GM21737 (cell line): Measurements from ENCODE around the gene RXFP1.

Source experiments
- ATAC-seq: cut with Tn5 transposase; IDR thresholded peaks from one replicate; pipeline ENCODE4 v1.9.1; 2021; ENCODE audit warnings: mild to moderate bottlenecking, moderate library complexity; ENCODE audit not compliant: unreplicated experiment

RXFP1 gene

DNA sequence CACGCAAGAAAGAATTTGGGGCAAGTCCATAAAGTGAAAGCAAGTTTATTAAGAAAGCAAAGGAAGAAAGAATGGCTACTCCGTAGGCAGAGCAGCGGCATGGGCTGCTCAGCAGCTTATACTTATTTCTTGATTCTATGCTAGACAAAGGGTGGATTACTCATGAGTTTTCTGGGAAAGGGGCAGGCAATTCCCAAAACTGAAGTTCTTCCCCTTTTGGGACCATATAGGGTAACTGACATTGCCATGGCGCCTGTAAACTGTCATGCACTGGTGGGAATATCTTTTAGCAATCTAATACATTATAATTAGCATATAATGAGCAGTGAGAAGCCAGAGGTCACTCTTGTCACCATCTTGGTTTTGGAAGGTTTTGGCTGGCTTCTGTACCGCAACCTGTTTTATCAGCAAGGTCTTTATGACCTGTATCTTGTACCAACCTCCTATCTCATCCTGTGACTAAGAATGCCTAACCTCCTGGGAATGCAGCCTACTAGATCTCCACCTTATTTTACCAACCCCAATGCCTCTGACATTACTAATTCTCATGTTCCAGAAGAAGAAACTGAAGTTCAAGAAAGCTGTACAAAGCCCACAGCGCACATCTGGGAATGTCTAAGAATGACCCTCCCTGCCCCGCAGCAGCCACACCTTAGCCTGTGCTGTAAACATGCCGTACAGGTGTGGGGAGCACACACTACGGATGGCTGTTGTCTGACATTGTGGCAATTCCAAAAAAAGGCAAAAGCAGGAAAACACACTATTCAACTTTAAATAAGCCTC lies 18.6 kb downstream of the RXFP1 start:
- no peak for ATAC-seq

DNA sequence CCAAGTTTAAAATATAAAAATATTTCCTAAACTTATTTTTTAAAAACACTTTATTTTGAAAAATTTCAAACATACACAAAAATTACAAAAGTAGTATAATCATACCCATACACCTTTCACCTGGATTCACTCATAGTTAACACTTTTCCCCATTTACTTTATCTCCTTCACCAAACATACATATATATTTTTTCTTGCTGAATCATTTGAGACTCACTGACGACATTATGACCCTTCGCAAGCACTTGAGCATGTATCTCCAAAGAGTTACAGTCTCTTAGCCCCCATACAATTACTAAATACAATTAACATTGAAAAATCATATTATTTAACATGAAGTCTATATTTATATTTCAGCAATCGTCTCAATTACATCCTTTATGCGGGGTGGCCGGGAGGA lies 19.8 kb downstream of the RXFP1 start:
- no peak for ATAC-seq

DNA sequence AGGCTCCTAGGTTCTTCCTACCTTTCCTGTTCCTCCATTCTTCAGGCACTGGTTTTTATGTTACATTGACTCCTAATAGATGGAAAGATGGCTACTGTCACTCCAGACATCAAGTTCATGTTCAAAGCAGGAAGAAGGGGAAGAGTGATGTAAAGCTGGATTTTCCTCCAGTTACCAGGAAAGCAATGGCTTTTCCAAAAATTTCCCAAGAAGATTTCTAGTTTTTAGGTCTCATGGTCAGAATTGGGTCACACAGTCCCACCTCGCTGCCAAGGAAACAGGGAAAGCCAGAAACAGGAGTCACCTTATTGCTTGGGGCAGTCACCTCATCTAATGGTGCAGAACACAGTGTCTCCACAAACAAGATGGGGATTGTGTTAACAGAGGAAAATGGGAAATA lies 21.5 kb downstream of the RXFP1 start:
- no peak for ATAC-seq

DNA sequence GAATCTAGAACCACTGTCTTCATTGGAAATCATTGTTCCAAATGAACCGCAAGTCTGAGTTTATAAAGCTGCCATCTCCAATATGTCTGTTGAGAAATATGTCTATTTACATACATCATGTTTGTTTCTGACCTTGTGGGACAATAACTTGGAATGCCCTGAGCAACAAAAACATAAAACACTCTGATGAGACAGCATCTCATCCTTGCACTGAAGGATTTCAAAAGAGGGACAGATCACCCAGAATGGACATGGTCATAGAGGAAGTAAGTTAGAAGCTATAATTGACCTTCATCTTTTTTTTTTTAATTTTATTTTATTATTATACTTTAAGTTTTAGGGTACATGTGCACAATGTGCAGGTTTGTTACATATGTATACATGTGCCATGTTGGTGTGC lies 22.5 kb downstream of the RXFP1 start:
- ATAC-seq = no peak

DNA sequence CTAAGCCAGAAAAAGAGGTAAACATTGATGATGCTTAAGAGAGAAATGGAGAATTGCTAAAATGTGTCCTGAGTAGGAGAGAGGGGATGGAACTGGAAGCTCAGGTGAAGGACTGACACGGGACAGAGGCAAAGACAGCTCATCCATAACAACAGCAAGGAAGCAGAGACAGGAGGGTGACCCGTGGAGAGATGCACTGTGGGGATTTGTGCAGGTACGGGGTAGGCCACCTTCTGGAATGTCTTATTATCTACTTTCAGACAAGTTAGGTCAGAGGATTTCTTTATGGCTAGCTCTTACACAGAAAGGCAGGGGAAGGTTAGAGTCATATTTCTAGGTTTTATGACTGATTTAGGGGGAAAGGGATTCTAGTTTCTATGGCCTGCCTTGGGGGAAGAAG lies 31.7 kb downstream of the RXFP1 start:
- ATAC-seq = no peak

DNA sequence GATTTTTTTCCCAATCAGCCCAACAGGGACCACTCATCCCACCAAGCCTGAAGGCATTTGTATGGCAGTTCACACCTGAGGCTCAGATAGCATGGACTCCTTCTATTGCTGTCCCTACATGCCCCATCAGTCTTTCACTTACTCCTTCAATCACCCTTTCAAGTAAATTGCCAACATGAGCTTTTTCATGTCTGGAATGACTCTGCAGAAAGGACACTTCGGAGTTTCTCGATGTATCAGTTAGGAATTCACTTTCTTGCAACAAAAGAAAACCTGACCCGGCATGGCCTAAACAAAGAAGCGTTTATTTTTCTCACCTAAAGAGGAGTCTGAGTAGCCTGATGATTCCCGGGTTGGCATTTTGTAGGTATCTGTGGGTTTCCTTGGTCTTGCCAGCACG lies 38.6 kb downstream of the RXFP1 start:
- ATAC-seq = no peak

DNA sequence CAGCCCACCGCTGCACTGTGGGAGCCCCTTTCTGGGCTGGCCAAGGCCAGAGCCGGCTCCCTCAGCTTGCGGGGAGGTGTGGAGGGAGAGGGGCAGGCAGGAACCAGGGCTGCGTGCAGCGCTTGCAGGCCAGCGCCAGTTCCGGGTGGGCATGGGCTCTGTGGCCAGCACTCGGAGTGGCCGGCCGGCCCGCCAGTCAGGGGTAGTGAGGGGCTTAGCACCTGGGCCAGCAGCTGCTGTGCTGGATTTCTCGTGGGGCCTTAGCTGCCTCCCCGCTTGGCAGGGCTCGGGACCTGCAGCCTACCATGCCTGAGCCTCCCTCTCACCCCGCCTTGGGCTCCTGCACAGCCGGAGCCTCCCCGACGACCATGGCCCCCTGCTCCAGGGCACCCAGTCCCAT lies 45.2 kb downstream of the RXFP1 start:
- ATAC-seq = no peak

DNA sequence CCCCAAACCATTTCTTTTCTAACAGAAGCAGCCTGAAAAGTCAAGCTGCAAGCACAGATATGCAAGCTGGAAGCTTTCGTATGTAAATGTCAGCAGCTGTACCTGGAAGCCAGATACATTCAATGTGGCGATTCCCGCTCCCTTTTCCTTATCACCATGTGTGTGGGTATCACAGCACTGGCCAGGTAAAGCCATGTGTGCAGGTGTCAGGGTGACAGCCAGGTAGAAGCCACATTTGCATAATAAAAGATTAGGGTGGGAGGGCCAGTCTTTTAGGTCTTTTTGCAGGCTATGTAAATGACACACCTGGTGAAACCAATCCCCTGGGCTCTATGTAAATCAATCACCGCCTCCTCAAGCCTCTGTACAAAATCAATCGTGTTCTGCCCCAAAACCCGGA lies 50.1 kb downstream of the RXFP1 start:
- ATAC-seq = no peak

DNA sequence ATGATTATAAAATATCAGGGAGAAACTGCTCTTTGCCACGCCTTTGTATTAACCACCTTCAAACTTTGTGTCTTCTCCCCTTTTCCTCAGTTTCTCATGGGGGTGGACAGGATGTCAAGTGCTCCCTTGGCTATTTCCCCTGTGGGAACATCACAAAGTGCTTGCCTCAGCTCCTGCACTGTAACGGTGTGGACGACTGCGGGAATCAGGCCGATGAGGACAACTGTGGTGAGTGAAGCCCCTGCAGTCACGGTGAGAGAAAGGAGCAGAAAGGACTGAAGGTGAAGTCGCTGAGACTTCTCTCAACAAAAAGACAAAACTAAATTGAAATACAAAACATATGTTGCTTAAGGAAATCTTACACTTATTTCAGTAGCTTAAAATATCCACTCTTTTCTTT lies 50.9 kb downstream of the RXFP1 start:
- no peak for ATAC-seq

DNA sequence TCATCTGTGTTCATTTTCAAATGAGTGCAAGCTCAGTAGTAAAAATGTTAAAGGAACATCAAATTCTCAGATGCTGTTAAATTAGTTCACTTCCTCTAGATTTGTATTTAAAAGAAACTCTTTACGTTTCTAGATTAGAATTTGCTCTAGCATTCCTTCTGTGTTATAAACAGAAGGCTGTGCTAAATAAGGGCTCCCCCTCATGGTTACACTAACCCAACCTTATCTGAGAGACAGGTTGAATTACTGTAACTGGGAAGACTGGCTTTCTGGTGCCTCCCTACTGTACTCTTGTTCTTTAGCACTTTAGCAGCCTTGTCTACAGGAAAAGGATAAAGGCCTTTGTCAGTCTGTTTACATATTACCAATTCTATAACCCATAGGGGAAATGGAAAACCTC lies 56.8 kb downstream of the RXFP1 start:
- no peak for ATAC-seq

DNA sequence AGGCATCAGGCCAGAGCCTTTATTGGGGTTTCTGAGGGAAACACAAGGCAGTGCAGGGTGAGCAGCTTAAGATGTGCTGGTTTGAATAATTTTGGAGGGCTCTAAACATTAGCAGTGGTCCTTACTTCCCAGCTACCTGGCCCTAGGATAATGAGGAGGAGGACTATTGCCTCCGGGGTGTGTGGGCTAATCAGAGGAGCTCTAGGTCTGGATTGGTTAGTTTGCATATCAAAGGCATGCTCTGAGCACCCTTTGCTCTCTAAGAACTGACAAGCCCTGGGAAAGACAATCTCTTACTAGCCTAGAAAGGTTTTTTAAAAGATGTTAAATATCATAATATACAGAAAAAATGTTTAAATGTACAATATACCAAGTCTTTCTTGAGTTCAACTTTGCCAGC lies 58.4 kb downstream of the RXFP1 start:
- no peak for ATAC-seq

DNA sequence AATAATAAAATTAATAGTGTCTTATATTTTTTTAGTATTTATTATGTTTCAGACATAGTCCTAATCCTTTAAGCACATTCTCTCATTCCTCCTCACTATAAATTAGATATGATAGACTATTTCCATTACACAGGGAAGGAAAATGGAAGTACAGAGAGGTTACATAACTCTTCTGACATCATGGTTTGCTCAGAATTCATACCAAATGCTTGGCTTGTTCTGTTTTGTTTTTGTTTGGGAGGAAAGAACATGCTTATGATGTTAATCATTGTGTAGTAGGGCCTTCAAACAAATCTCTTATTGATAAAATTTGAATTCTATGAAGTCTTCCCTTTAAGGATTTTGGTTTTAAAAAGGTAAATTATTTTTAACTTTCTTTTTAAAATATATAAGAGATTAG lies 59.5 kb downstream of the RXFP1 start:
- no peak for ATAC-seq

DNA sequence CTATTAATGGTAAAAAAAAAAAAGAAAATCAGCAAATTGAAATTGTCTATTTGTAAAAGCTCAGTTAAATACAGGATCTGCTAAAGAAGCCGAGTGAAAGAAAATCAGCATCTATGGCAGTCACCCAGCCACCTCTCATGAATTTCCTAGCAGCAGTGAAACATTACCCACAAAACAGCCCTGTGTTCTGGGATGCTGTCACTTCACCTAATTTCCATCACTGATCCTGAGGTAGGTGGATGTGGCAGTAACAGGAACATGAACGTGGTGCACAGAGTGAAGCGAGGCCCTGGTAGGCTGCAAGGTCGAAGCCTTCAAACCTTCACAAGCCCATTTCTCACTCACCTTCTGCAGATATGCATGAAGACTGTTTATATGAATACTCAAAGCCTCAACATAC lies 65.2 kb downstream of the RXFP1 start:
- no peak for ATAC-seq

DNA sequence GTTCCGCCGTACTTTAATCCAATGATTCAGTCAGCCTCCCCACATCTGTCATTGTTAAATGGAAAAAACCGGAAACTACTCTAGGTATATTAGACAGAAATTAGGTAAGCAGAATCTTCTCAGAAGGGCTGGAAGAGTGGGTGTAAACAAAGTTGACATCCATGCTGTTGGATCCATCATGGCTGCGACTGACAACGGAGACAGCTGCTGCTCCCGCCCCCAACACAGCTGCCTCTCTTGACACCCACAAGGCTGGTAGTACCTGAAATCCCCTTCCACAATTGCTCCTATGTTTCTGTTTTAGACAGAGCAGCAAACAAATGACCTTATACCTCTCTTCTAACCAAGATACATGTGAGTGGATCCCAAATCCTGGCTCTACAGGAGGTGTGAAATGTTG lies 66.6 kb downstream of the RXFP1 start:
- no peak for ATAC-seq

DNA sequence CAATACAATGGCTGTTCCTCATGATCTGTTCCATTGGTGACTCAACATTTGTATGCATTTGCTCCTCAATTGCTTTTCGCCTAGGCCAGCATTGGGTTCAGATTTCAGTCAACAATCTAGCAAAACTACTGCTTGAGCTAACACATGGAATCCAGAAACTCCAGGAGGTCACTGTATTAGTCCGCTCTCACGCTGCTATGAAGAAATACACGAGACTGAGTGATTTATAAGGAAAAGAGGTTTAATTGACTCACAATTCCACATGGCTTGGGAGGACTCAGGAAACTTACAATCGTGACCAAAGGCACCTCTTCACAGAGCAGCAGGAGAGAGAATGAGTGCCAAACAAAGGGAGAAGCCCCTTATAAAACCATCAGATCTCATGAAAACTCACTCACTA lies 67.1 kb downstream of the RXFP1 start:
- no peak for ATAC-seq

DNA sequence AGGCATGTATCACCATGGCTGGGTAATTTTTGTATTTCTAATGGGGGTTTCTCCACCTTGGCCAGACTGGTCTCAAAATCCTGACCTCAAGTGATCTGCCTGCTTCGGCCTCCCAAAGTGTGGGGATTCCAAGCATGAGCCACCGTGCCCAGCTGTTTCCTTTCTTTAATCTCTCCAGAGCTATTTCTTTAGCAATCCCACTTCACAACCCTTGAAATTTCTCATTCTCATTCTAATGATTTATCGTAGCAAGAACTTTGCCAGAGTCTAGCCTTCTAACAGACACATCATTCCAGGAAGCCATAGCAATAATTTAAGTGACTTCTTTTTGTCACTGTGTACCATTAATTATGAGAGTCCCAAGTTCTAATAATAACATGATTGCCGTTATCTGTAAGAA lies 68.6 kb downstream of the RXFP1 start:
- no peak for ATAC-seq

DNA sequence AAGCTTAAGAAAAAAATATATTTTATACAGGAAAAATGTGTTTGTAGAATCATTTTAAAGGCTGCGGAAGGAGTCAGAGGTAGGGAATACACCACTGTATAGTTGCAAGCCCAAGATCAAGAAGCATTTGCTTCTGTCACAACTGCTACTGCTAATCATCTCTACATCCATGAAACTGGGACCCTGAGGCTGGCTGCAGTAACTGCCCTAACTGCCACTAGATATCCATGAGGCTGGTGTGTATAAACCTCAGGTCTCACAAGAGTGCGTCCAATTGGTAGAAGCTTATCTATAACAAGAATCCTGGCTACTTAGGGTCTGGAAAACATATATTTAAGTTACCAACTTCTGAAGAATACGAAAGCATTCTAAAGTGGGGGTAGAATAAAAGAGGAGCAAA lies 69.1 kb downstream of the RXFP1 start:
- ATAC-seq = no peak

DNA sequence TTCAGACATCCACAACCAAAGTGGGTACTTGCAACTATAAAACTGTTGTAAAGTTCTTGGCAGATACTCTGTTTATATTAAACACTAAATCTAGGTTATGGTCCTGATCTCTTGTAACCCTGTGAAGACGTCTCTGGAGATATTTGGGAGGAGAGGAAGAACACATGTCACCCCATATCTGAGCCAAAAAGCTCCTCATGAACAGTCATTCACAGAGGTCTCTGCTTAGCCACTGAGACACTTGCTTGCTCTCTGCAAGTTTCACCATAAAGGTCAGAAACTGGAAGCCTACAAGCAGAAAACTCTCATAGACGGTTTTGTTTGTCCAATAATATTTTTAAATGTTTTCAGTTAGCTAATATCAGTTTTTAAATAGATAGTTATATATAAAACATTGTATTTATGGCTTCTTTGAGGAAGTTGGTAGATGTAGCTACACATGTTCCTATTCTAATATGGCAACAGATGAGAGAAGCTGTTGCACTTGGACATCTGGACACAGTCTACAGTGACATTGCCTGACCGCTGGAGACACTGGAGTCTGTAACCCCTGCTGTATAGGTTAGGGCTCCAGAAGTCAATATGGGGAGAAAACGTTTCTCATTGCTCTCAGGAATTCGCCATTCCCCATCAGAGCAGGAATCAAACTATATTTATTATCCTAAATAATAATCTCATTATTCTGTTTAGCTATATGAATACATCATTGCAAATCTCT lies 76.4 kb downstream of the RXFP1 start:
- ATAC-seq = no peak

DNA sequence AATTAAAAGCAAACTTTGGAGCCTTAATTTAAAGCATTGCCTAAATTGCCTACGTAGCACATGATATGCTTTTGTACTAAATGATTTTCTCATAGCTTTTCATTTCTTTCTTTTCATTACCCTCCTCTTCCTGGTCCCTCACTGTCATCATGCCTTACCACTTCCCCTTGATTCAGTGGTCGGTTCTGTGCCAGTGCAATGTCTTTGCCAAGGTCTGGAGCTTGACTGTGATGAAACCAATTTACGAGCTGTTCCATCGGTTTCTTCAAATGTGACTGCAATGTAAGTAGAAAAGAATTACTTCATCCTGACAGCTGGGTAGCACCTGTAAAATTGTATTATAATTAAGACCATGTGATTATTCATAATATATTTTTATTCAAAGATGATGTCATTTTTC lies 77.5 kb downstream of the RXFP1 start:
- ATAC-seq = no peak

DNA sequence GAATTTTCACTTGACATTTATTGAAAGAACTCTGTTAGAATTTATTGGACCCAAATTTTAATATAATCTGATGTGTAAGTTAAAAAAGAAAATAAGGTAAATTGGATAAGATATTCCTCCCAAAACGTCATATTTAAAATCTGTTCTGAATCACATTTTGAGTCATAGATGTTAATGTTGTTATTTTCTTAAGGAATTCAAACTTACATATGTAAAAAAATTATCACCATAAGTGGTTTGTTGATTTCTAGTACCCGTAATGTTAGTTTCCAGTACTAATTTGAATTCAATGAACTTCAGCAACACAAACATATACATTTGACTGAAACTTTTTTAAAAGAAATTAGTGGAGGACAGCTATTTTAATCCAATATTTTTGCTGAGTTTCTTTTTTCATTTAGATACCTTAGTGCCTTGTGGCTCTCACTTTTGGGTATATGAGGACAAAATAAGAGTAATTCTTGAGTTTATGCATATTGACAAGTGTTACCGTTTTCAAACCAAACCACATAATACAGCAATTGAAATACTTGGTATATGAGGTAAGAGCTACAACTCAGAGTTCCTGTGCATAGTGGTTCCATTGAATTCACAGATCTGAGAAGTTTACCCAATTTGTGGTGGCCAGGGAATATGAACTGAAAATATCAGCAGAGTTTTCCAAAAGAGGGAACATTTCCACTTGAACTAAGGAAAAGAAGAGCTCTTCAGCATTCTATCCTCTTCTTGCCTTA lies 78.2 kb downstream of the RXFP1 start:
- no peak for ATAC-seq

DNA sequence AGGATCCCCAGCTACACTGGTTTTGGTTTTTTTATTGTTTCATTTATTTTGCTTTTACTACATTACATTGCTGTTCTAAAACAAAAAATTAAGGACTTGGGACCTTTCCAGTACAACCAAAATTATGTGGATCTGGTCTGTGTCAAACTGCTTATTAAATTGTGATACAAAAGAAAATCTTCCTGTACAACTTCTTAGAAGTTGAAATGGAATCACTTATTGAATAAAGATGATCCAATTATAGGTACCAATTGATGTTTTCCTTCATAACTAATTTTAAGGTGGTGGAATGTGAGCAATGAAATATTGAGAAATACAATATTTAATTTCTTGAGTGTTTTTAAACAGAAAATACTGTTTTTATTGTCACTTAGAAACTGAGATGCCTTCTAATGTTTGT lies 82.7 kb downstream of the RXFP1 start:
- ATAC-seq = no peak

DNA sequence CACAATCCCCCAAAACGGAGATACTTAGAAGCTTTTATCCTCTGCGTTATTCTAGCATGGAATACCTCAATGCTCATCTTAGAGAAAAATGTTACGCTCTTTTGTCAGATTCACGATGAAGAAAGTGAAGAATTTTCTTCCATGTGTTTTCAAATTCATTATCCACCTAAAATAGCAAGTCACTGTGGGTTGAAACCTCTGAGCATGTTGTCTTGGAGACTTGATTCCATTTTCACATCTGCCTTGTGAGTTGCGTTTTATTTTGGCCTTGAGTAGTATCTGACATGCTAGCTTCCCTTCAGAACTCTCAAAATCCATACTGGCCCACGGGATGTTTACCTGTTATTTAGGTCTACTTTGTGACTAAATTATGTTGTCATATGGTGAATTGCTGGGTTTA lies 83.7 kb downstream of the RXFP1 start:
- ATAC-seq = no peak
